GM12878 (cell line): Measurements from ENCODE around the gene ABHD11. TPM values are rescaled to one million over a fixed set of nuclear protein-coding genes. Genes with fewer than 3 reads are reported as not detected.

ENCODE experiments used
- ATAC-seq: fragments of 200-7000 bp; cut with Tn5 transposase; 3 replicates; pipeline ENCODE4 v1.9.1; 2020; ENCODE audit warnings: mild to moderate bottlenecking, moderate library complexity
- BruUV-seq: library from RNA; stranded (reverse); fragments of 400-500 nt; replicated peaks from 2 replicates; lab custom pipeline; 2021; lab: Mats Ljungman, UMichigan
- CTCF ChIA-PET: fragments of 300-600 bp; sonication (Branson Sonifier 250); formaldehyde crosslinking; extraction: SDS; loops from one replicate; lab custom pipeline; 2021; ENCODE audit warnings: inconsistent platforms; lab: Yijun Ruan, JAX
- POLR2A ChIA-PET: fragments of 350-600 bp; formaldehyde crosslinking; extraction: SDS; loops from one replicate; lab custom pipeline; 2021; ENCODE audit warnings: inconsistent platforms; lab: Charles Lee
- RAD21 ChIA-PET: fragments of 300-600 bp; sonication (Branson Sonifier 250); formaldehyde crosslinking; loops from one replicate; lab custom pipeline; 2023; ENCODE audit warnings: antibody characterized with exemption; ENCODE audit not compliant: unreplicated experiment; lab: Charles Lee
- SMC1A ChIA-PET: fragments of 300-600 bp; sonication (Branson Sonifier 250); formaldehyde crosslinking; loops from one replicate; lab custom pipeline; 2023; ENCODE audit not compliant: unreplicated experiment, uncharacterized antibody; lab: Charles Lee
- DNase-seq: peaks from one replicate; pipeline ENCODE4 v3.0.0-alpha.2; 2011; ENCODE audit warnings: low read depth, low spot score
- FAIRE-seq: peaks from 3 replicates; lab custom pipeline; 2011; peaks lifted over from hg19 to GRCh38; lab: Jason Lieb, UNC
- H2AFZ ChIP-seq: 2 replicates; pipeline ENCODE4 v1.6.0; 2011; ENCODE audit warnings: low read depth, low read length, control low read depth; ENCODE audit not compliant: control insufficient read depth
- H3K27ac ChIP-seq: 2 replicates; pipeline ENCODE4 v1.5.1; 2011; ENCODE audit warnings: control low read depth; ENCODE audit not compliant: control insufficient read depth, insufficient read depth
- H3K27me3 ChIP-seq, 2 experiments: replicated peaks in 1 of 2; 2 replicates each; pipeline versions ENCODE4 v1.6.0 to v1.6.1; 2011; ENCODE audit warnings: low read length in 1 of 2; ENCODE audit not compliant: control insufficient read depth in 2 of 2, insufficient read depth in 2 of 2
- H3K36me3 ChIP-seq, 2 experiments: 2 replicates each; pipeline ENCODE4 v1.5.1; 2011; ENCODE audit warnings: low read length in 1 of 2; ENCODE audit not compliant: control insufficient read depth in 2 of 2, insufficient read depth in 2 of 2
- H3K4me1 ChIP-seq: 2 replicates; pipeline ENCODE4 v1.6.1; 2011; ENCODE audit warnings: mild to moderate bottlenecking, low read length, moderate library complexity, mixed read lengths; ENCODE audit not compliant: control insufficient read depth, insufficient read depth
- H3K4me2 ChIP-seq: 2 replicates; pipeline ENCODE4 v1.6.0; 2011; ENCODE audit warnings: control low read depth; ENCODE audit not compliant: control insufficient read depth, insufficient read depth
- H3K4me3 ChIP-seq: fragments of 200-600 bp; sonication (generic); 2 replicates; pipeline ENCODE4 v1.5.1; 2016
- H3K79me2 ChIP-seq: 2 replicates; pipeline ENCODE4 v1.6.0; 2011; ENCODE audit warnings: low read length; ENCODE audit not compliant: control insufficient read depth, insufficient read depth
- H3K9ac ChIP-seq: 2 replicates; pipeline ENCODE4 v1.8.0; 2011; ENCODE audit warnings: low read length, control low read depth, mixed read lengths; ENCODE audit not compliant: control insufficient read depth, insufficient read depth
- H3K9me3 ChIP-seq: replicated peaks from 3 replicates; pipeline ENCODE4 v1.5.1; 2011; ENCODE audit warnings: mild to moderate bottlenecking, low read length; ENCODE audit not compliant: control insufficient read depth, insufficient read depth
- H4K20me1 ChIP-seq: 2 replicates; pipeline ENCODE4 v1.6.0; 2011; ENCODE audit not compliant: control insufficient read depth, insufficient read depth
- ATF7 ChIP-seq: fragments of 450-650 bp; IDR thresholded peaks from 2 replicates; pipeline ENCODE4 v1.6.1; 2016; ENCODE audit warnings: low read depth, mild to moderate bottlenecking
- BACH1 ChIP-seq: fragments of 450-650 bp; IDR thresholded peaks from 2 replicates; pipeline ENCODE4 v1.6.1; 2017; ENCODE audit warnings: mild to moderate bottlenecking, borderline replicate concordance
- BHLHE40 ChIP-seq, 2 experiments: fragments of 450-650 bp in 1 of 2; IDR thresholded peaks; 2 replicates each; pipeline ENCODE4 v1.6.1; 2011 to 2017; ENCODE audit warnings: low read depth in 2 of 2, borderline replicate concordance in 1 of 2, improper control_type of control experiment in 1 of 2, low read length in 1 of 2, mild to moderate bottlenecking in 1 of 2
- CREM ChIP-seq: IDR thresholded peaks from 2 replicates; pipeline ENCODE4 v1.6.1; 2014; ENCODE audit warnings: antibody characterized with exemption, low read depth
- EP300 ChIP-seq, 2 experiments: fragments of 150-350 bp in 1 of 2; IDR thresholded peaks; 2 replicates each; pipeline ENCODE4 v1.6.1; 2011 to 2012; ENCODE audit warnings: low read depth in 2 of 2, low read length in 2 of 2, borderline replicate concordance in 1 of 2, improper control_type of control experiment in 1 of 2, inconsistent platforms in 1 of 2; ENCODE audit not compliant: control insufficient read depth in 1 of 2
- FOS ChIP-seq: IDR thresholded peaks from 3 replicates; pipeline ENCODE4 v1.6.1; 2011; ENCODE audit warnings: borderline replicate concordance; ENCODE audit not compliant: insufficient read length; ENCODE audit errors: extremely low read depth
- KDM1A ChIP-seq: fragments of 200-600 bp; sonication (generic); IDR thresholded peaks from 2 replicates; pipeline ENCODE4 v1.6.1; 2016; ENCODE audit warnings: borderline replicate concordance
- POLR2AphosphoS2 ChIP-seq: IDR thresholded peaks from 2 replicates; pipeline ENCODE4 v1.6.1; 2011; ENCODE audit warnings: low read depth, mild to moderate bottlenecking, low read length, improper control_type of control experiment, moderate library complexity
- SPI1 ChIP-seq: IDR thresholded peaks from 2 replicates; pipeline ENCODE4 v1.6.1; 2011; ENCODE audit warnings: low read depth, mild to moderate bottlenecking, low read length, moderate library complexity, borderline replicate concordance; ENCODE audit not compliant: insufficient read depth
- STAT3 ChIP-seq: IDR thresholded peaks from 2 replicates; pipeline ENCODE4 v1.6.1; 2011; ENCODE audit warnings: low read depth, low read length, improper control_type of control experiment
- TBL1XR1 ChIP-seq: IDR thresholded peaks from 2 replicates; pipeline ENCODE4 v1.6.1; 2012; ENCODE audit warnings: low read depth, low read length, improper control_type of control experiment
- ZSCAN29 ChIP-seq: fragments of 450-650 bp; IDR thresholded peaks from 2 replicates; pipeline ENCODE4 v1.6.1; 2017; ENCODE audit warnings: mild to moderate bottlenecking, moderate library complexity
- WGBS: methylation state at CpG from one replicate; pipeline ENCODE4 v1.1.6; 2016; ENCODE audit warnings: low lambda C conversion rate; ENCODE audit not compliant: insufficient replicate concordance, insufficient coverage; ENCODE audit errors: missing lambda C conversion rate; 5-methylcytosine and 5-hydroxymethylcytosine counted together
- in situ Hi-C: fragments of 300-500 bp; cut with MboI; formaldehyde crosslinking; loops from 9 replicates; pipeline ENCODE4 v1.14.3; 2018; ENCODE audit warnings: mixed read lengths
- intact Hi-C: fragments of 100-400 bp; cut with micrococcal nuclease; formaldehyde crosslinking; loops from one replicate; pipeline ENCODE4 v1.14.2; 2022; ENCODE audit not compliant: unreplicated experiment
- polyA plus RNA-seq, 11 experiments: library from polyadenylated mRNA; depleted of rRNA in 4 of 11; unstranded in 6 of 11; stranded (reverse) in 5 of 11; fragments of >200 nt; fragmentation: Nextera tagmentation in 4 of 11; fragmentation: Illumina TruSeq in 1 of 11; extraction: Ambion mirVana in 4 of 11; extraction: Trizol in 1 of 11; gene quantifications; 1 replicate in 1 of 11; 2 replicates in 10 of 11; pipeline versions ENCODE4 v1.2.1 to v1.2.3, GENCODE V29; 2011 to 2016; ENCODE audit warnings: inconsistent platforms in 2 of 11, missing spikeins in 2 of 11, low read depth in 1 of 11
- total RNA-seq, 4 experiments: library from RNA; depleted of rRNA in 3 of 4; stranded (reverse); fragments of >200 nt in 3 of 4; fragmentation: Illumina TruSeq in 1 of 4; extraction: Trizol in 1 of 4; gene quantifications; 2 replicates each; pipeline versions ENCODE4 v1.2.1 to v1.2.3, GENCODE V29; 2013 to 2021
- TF ChIP-seq, protein P1 (sequence below): IDR thresholded peaks from 2 replicates; pipeline ENCODE4 v1.6.1; 2011; ENCODE audit warnings: borderline replicate concordance, low read depth, mild to moderate bottlenecking, moderate library complexity, low read length; ENCODE audit not compliant: insufficient read depth, poor library complexity, severe bottlenecking

The ABHD11 gene
- total and polyA plus RNA-seq, 10 of the 15 experiments (the other 5 are each of a cell fraction or from before 2014, with no cell fraction given) = 2.8 to 24.8 (median 10.1) TPM

DNA sequence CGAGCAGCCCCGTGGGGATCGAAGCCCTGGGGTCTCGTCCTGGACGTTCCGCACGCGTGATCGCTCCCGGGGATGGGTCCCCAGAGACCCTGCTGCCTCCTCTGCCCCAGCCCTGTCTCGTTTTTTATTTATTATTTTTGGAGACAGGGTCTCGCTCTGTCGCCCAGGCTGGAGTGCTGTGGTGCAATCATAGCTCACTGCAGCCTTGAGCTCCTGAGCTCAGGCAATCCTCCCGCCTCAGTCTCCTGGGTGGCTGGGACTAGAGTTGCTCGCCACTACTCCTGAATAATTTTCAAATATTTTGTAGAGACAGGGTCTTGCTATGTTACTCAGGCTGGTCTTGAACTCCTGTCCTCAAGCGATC, 18.8 kb downstream of the ABHD11 start:
- peaks cover 4% of the 10 kb centered on the region; the same call in 1 of the 2 replicates for H4K20me1 ChIP-seq
- no peak overlapping the region for H3K9ac ChIP-seq
- H3K27ac ChIP-seq = no peak overlapping the region
- peaks cover 12% of the 10 kb centered on the region for H3K4me1 ChIP-seq
- no peaks in the 10 kb centered on the region for H3K79me2 ChIP-seq
- intact Hi-C loops (loop anchor here (2.0 kb wide), 1 partner anchor 37 kb away; the partner anchor contains the start of genes BUD23 and DNAJC30), in situ Hi-C loops (no loop called here)
- WGBS = 7% methylated on average over 14 of the region's 16 CpGs
- H3K36me3 ChIP-seq = no peaks in the 10 kb centered on the region
- no peaks in the 10 kb centered on the region for H3K27me3 ChIP-seq
- DNase-seq = no peak
- ChIA-PET SMC1A (interaction anchor here (2.0 kb wide), 1 partner anchor 113 kb away, joined by 10 read pairs; no protein-coding TSS in a partner anchor), POLR2A (interaction anchor here (0.6 to 1.1 kb wide), 3 partner anchors 8 to 197 kb away, joined by 3 to 4 read pairs (median 3); partner anchors contain the start of gene BAZ1B)
- FAIRE-seq = no peak
- H3K9me3 ChIP-seq = no peaks in the 10 kb centered on the region
- TF ChIP-seq ZSCAN29 (no peak), SPI1 (no peak), KDM1A (no peak), EP300 (IDR thresholded peaks at IDR 0.05; ENCODE audit: borderline replicate concordance in 1 of 2, control insufficient read depth in 1 of 2, low read depth in 2 of 2, low read length in 2 of 2) (no peak), POLR2AphosphoS2 (no peak), BACH1 (no peak), STAT3 (no peak), CREM (no peak), BHLHE40 (IDR thresholded peaks at IDR 0.05; ENCODE audit: borderline replicate concordance in 1 of 2, low read depth in 2 of 2, low read length in 1 of 2) (no peak), TBL1XR1 (no peak), ATF7 (no peak), FOS (no peak)
- TF ChIP-seq, protein P1, sequence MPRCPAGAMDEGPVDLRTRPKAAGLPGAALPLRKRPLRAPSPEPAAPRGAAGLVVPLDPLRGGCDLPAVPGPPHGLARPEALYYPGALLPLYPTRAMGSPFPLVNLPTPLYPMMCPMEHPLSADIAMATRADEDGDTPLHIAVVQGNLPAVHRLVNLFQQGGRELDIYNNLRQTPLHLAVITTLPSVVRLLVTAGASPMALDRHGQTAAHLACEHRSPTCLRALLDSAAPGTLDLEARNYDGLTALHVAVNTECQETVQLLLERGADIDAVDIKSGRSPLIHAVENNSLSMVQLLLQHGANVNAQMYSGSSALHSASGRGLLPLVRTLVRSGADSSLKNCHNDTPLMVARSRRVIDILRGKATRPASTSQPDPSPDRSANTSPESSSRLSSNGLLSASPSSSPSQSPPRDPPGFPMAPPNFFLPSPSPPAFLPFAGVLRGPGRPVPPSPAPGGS = no peak
- TF ChIP-seq, all 136 proteins: peak for 0
- CTCF ChIA-PET = interaction anchor here (2.9 kb wide), 1 partner anchor 113 kb away, joined by 14 read pairs; no protein-coding TSS in a partner anchor
- ATAC-seq = no peak
- Histone ChIP-seq H3K4me2 (peak overlapping the region; percentile 66), H3K4me3 (no peak overlapping the region), H2AFZ (peak overlapping the region; percentile 53)
- RAD21 ChIA-PET = interaction anchor here (1.6 kb wide), 1 partner anchor 19 kb away, joined by 6 read pairs; the partner anchor contains the start of gene ABHD11
- BruUV-seq = no TSS peak
